Daoy (cell line): ENCODE data around the gene HAPLN1. TPM values are rescaled to one million over a fixed set of nuclear protein-coding genes. Genes with fewer than 3 reads are reported as not detected.

Experiments used
- DNase-seq: peaks from one replicate; pipeline ENCODE4 v3.0.0-alpha.2; 2015; ENCODE audit warnings: low read depth
- total RNA-seq: library from RNA; depleted of rRNA; stranded (reverse); fragments of >200 nt; shearing (Covaris generic); gene quantifications from 2 replicates; pipeline ENCODE4 v1.2.3, GENCODE V29; 2014; rRNA removed

The HAPLN1 gene
- total RNA-seq, 1 experiment from 2014 or later, result 24.4 TPM

DNA sequence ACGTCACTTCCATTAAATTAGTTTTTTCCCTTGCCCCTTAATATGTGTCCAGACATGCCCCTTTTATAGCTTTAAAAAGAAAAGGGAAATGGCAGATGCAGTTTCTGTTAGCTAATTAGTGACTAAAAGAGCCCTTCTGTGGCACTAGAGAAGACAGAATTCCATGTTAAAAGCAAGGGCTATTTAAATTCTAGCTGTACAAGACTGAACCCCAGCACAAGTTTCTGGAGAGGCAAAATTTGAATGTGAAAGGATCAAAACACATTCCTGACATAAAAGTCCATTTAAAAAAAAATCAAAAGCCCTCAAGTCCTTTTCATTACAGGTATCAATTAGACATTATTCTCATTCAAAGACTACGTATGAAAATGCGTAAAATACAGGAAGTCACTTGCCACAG lies 78.7 kb downstream of the HAPLN1 start:
- no peak for DNase-seq

DNA sequence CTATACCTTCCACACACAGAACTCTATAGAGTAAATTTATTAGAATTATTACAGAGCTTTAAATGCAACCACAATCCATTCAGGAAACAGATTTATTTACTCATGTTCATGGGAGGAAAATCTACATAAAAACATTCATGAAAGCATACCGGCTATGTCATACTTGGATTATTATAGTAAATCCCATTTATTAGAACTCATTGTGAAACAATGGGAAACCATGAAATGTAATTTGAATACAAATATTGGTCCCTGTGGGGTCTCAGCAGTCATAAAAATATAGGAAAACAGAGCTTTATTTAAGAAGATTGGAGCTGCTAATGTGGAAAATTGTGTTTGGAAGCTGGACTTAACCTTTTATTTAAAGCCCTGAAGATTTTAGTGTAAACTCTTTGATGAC lies 80.7 kb downstream of the HAPLN1 start:
- DNase-seq, result no peak

DNA sequence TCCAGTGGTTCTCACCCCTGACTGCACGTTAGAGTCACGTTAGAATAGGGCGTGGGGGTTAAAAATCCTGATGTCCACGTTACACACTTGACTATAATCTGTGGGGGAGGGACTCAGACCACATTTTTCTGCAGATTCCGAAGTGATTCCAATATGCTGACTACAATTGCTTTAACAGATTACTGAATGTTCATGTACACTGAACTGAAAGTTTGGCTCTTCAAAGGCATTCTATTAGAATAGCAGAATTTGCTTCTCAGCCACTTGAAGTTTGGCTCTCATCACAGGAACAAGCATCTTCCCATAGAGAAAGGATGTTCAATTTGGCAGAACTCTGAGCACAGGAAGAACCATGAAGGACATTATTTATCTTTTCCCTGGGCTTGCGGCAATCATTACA lies 84.5 kb downstream of the HAPLN1 start:
- no peak for DNase-seq

- no peak for DNase-seq
Measured at GRCh38 chr5:83633285-83633684, 87.4 kb downstream of the HAPLN1 start.

- DNase-seq, result peak; percentile 13
Measured at GRCh38 chr5:83632874-83633273, 87.8 kb downstream of the HAPLN1 start.

GRCh38 chr5:83628360-83628759 lies 92.3 kb downstream of the HAPLN1 start:
- DNase-seq, result no peak

- DNase-seq, result no peak
Measured at GRCh38 chr5:83614841-83615240, 105.8 kb downstream of the HAPLN1 start.

DNA sequence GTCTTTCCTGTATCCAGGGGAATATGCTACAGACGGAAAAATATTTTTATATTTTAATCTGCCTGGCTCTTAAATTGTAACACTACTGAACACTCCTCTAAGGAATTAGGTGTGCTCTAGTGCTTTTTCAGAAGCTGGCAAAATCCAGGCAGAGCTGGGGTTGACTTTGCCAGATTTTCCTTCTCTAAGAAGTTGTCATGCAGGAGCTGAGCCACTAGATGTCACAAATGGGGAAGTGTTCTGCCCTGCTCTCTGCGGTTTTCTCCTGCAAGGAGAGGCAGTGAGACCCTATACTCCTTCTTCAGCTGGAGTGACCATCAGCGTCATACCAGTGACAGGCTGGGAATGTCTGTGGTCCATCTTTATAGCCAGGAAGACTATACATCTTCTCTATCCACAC lies 112.5 kb downstream of the HAPLN1 start:
- peak; percentile 61 for DNase-seq

GRCh38 chr5:83595217-83595616 lies 125.4 kb downstream of the HAPLN1 start:
- no peak for DNase-seq

DNA sequence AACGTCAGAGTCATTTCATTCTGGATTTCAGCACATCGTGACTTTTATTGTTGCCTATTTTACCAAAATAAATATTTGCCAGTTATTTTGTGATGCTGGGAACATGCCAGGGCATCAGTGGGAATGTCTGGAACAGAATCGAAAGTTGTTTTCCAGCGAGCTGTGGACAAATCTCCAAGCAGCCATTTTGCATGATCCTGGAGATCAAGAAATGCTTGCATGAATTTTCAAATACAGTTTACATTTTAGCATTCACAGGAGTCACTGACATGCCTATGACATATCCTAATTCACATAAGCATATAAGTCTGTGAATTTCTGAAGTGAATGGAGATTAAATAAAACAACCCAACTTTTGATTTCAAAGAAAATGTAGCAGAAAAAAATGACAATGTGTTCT lies 129.7 kb downstream of the HAPLN1 start:
- DNase-seq, result no peak

GRCh38 chr5:83589786-83590185 lies 130.9 kb downstream of the HAPLN1 start:
- no peak for DNase-seq

Other genes starting within 250 kb of the HAPLN1 start
- gene VCAN, start 249.1 kb downstream of the HAPLN1 start, total RNA-seq, result 24.5 and 30.7 TPM in 2 replicates